Breast epithelium (tissue), 4 donors: ENCODE data around the gene SLC5A6. TPM values are rescaled to one million over a fixed set of nuclear protein-coding genes. Genes with fewer than 3 reads are reported as not detected.

Source experiments
- DNase-seq, 2 donors: peaks; one replicate each; pipeline ENCODE4 v3.0.0-alpha.2; 2019; ENCODE audit warnings: low spot score in 2 of 2
- H3K27ac ChIP-seq, 2 donors: fragments of 200-600 bp; sonication (generic) in 1 of 2; one replicate each; pipeline ENCODE4 v1.5.1; 2016 to 2019; ENCODE audit warnings: mild to moderate bottlenecking in 1 of 2
- H3K27me3 ChIP-seq, 2 donors: fragments of 200-600 bp; sonication (generic) in 1 of 2; one replicate each; pipeline versions ENCODE4 v1.5.1 to v1.6.0; 2017 to 2019; ENCODE audit warnings: control low read depth in 1 of 2, mild to moderate bottlenecking in 1 of 2
- H3K36me3 ChIP-seq: fragments of 200-600 bp; one replicate; pipeline ENCODE4 v1.5.1; 2019
- H3K4me1 ChIP-seq, 2 donors: fragments of 200-600 bp; sonication (generic); one replicate each; pipeline ENCODE4 v1.5.1; 2016 to 2019; ENCODE audit warnings: control low read depth in 1 of 2
- H3K4me3 ChIP-seq, 3 donors: fragments of 200-600 bp; sonication (generic); 1 replicate in 2 of 3; 2 replicates in 1 of 3; pipeline ENCODE4 v1.5.1; 2016 to 2019; ENCODE audit warnings: mild to moderate bottlenecking in 3 of 3, moderate library complexity in 2 of 3
- H3K9me3 ChIP-seq, 2 donors: fragments of 200-600 bp; sonication (generic) in 1 of 2; one replicate each; pipeline ENCODE4 v1.5.1; 2016 to 2019; ENCODE audit warnings: control low read depth in 1 of 2
- CTCF ChIP-seq, 3 donors: fragments of 450-650 bp; IDR thresholded peaks; one replicate each; pipeline ENCODE4 v1.5.1; 2016 to 2017; ENCODE audit warnings: antibody characterized with exemption in 3 of 3, mild to moderate bottlenecking in 3 of 3, moderate library complexity in 3 of 3
- POLR2A ChIP-seq: fragments of 450-650 bp; IDR thresholded peaks from one replicate; pipeline ENCODE4 v1.6.1; 2016; ENCODE audit warnings: antibody characterized with exemption, mild to moderate bottlenecking, moderate library complexity
- POLR2AphosphoS5 ChIP-seq, 3 donors: sonication (generic); formaldehyde crosslinking; IDR thresholded peaks; one replicate each; pipeline ENCODE4 v1.6.1; 2017; ENCODE audit warnings: antibody characterized with exemption in 3 of 3
- intact Hi-C: fragments of 100-400 bp; cut with DNase I; formaldehyde crosslinking; loops from one replicate; pipeline ENCODE4 v1.15.1; 2023; ENCODE audit warnings: low total_unique reads
- total RNA-seq, 3 donors: library from RNA; depleted of rRNA; stranded (reverse); fragments of >200 nt; gene quantifications; one replicate each; pipeline ENCODE4 v1.1.0, GENCODE V29; 2016

Gene SLC5A6
- total RNA-seq, 3 donors from 2014 or later = 43.4 to 86.2 (median 84.9) TPM

GRCh38 chr2:27208486-27209050 is 3.5 kb downstream of the SLC5A6 start:
- no peaks in the 10 kb centered on the region for H3K36me3 ChIP-seq
- no peaks in the 10 kb centered on the region for H3K9me3 ChIP-seq
- no peak overlapping the region for H3K4me3 ChIP-seq
- H3K4me1 ChIP-seq = peaks cover 0 to 7% of the 10 kb centered on the region in 2 donors
- no peak for TF ChIP-seq POLR2AphosphoS5 (IDR thresholded peaks at IDR 0.05)
- no peak for TF ChIP-seq CTCF (IDR thresholded peaks at IDR 0.05)
- no peak for DNase-seq
- no peaks in the 10 kb centered on the region for H3K27me3 ChIP-seq
- no peak overlapping the region for H3K27ac ChIP-seq
- intact Hi-C loops = no loop called here

- no peak for DNase-seq
- Histone ChIP-seq H3K27me3 (no peaks in the 10 kb centered on the region), H3K4me3 (no peak overlapping the region), H3K36me3 (no peaks in the 10 kb centered on the region), H3K27ac (no peak overlapping the region), H3K4me1 (no peaks in the 10 kb centered on the region), H3K9me3 (no peaks in the 10 kb centered on the region)
- no peak for TF ChIP-seq POLR2AphosphoS5 (IDR thresholded peaks at IDR 0.05)
- no peak for TF ChIP-seq CTCF (IDR thresholded peaks at IDR 0.05)
- no peak for TF ChIP-seq POLR2A
- intact Hi-C loops = no loop called here
Measured at GRCh38 chr2:27206346-27206745, 5.7 kb downstream of the SLC5A6 start.

- H3K27ac ChIP-seq = no peak overlapping the region
- no peak for DNase-seq
- TF ChIP-seq POLR2A (no peak), CTCF (IDR thresholded peaks at IDR 0.05) (no peak), POLR2AphosphoS5 (IDR thresholded peaks at IDR 0.05) (no peak)
- no peaks in the 10 kb centered on the region for H3K36me3 ChIP-seq
- no peaks in the 10 kb centered on the region for H3K4me1 ChIP-seq
- intact Hi-C loops = no loop called here
- no peak overlapping the region for H3K4me3 ChIP-seq
- no peaks in the 10 kb centered on the region for H3K9me3 ChIP-seq
- no peaks in the 10 kb centered on the region for H3K27me3 ChIP-seq
Measured at GRCh38 chr2:27205206-27205605, 6.9 kb downstream of the SLC5A6 start.

- Histone ChIP-seq H3K27me3 (no peaks in the 10 kb centered on the region), H3K4me3 (no peak overlapping the region), H3K27ac (no peak overlapping the region), H3K4me1 (no peaks in the 10 kb centered on the region), H3K36me3 (no peaks in the 10 kb centered on the region), H3K9me3 (no peaks in the 10 kb centered on the region)
- no peak for DNase-seq
- intact Hi-C loops = no loop called here
- TF ChIP-seq POLR2AphosphoS5 (IDR thresholded peaks at IDR 0.05) (no peak), CTCF (IDR thresholded peaks at IDR 0.05) (no peak), POLR2A (no peak)
Measured at GRCh38 chr2:27204566-27204965, 7.5 kb downstream of the SLC5A6 start.

GRCh38 chr2:27203741-27204140 is 8.3 kb downstream of the SLC5A6 start:
- Histone ChIP-seq H3K9me3 (no peaks in the 10 kb centered on the region), H3K27ac (no peak overlapping the region), H3K4me3 (no peak overlapping the region), H3K36me3 (no peaks in the 10 kb centered on the region), H3K4me1 (no peaks in the 10 kb centered on the region), H3K27me3 (no peaks in the 10 kb centered on the region)
- intact Hi-C loops = no loop called here
- no peak for TF ChIP-seq CTCF (IDR thresholded peaks at IDR 0.05)
- no peak for TF ChIP-seq POLR2A
- no peak for TF ChIP-seq POLR2AphosphoS5 (IDR thresholded peaks at IDR 0.05)
- no peak for DNase-seq
